H1 (cell line): ENCODE results near the gene OCSTAMP. TPM values are rescaled to one million over a fixed set of nuclear protein-coding genes. Genes with fewer than 3 reads are reported as not detected.

Experiments used
- CTCF ChIA-PET: fragments of 300-600 bp; sonication (Branson Sonifier 250); formaldehyde crosslinking; loops from one replicate; lab custom pipeline; 2021; ENCODE audit not compliant: partially characterized antibody; lab: Charles Lee
- POLR2A ChIA-PET: fragments of 300-600 bp; sonication (Branson Sonifier 250); formaldehyde crosslinking; loops from one replicate; lab custom pipeline; 2021; ENCODE audit warnings: inconsistent platforms; ENCODE audit not compliant: partially characterized antibody; lab: Charles Lee
- DNase-seq, 2 experiments: peaks; one replicate each; pipeline versions ENCODE4 v3.0.0 to v3.0.0-alpha.2; 2010 to 2022; ENCODE audit warnings: low spot score in 2 of 2, low read depth in 1 of 2, mixed read lengths in 1 of 2
- FAIRE-seq: peaks from 2 replicates; lab custom pipeline; 2011; peaks lifted over from hg19 to GRCh38; lab: Jason Lieb, UNC
- H2AFZ ChIP-seq: 2 replicates; pipeline ENCODE4 v1.8.1; 2012; ENCODE audit warnings: low read length, inconsistent platforms
- H2AK5ac ChIP-seq: 2 replicates; pipeline ENCODE4 v1.6.1; 2013; ENCODE audit warnings: low read depth, low read length
- H2BK120ac ChIP-seq: replicated peaks from 2 replicates; pipeline ENCODE3; 2013; ENCODE audit warnings: low read depth, low read length, inconsistent platforms
- H2BK12ac ChIP-seq: 2 replicates; pipeline ENCODE4 v1.6.1; 2013; ENCODE audit warnings: low read depth, low read length
- H2BK15ac ChIP-seq: 2 replicates; pipeline ENCODE4 v1.6.1; 2013; ENCODE audit warnings: low read length
- H2BK20ac ChIP-seq: 2 replicates; pipeline ENCODE4 v1.6.1; 2013; ENCODE audit warnings: low read length
- H2BK5ac ChIP-seq: 2 replicates; pipeline ENCODE4 v1.6.1; 2013; ENCODE audit warnings: low read depth, low read length
- H3K14ac ChIP-seq: 2 replicates; pipeline ENCODE4 v1.6.1; 2013; ENCODE audit warnings: inconsistent platforms; ENCODE audit not compliant: insufficient read length
- H3K18ac ChIP-seq: 2 replicates; pipeline ENCODE4 v1.6.1; 2013; ENCODE audit warnings: low read length; ENCODE audit errors: extremely low read depth
- H3K23ac ChIP-seq: 2 replicates; pipeline ENCODE4 v1.6.1; 2013; ENCODE audit warnings: inconsistent platforms; ENCODE audit not compliant: insufficient read length
- H3K23me2 ChIP-seq: 2 replicates; pipeline ENCODE4 v1.6.1; 2013; ENCODE audit warnings: low read depth, low read length
- H3K27ac ChIP-seq: 2 replicates; pipeline ENCODE4 v1.6.1; 2011; ENCODE audit warnings: low read depth, low read length, inconsistent platforms
- H3K27me3 ChIP-seq, 4 experiments: replicated peaks in 1 of 4; 1 replicate in 1 of 4; 2 replicates in 3 of 4; pipeline versions ENCODE4 v1.6.1 to v1.8.1; 2011 to 2013; ENCODE audit warnings: low read length in 3 of 4, mild to moderate bottlenecking in 3 of 4, inconsistent platforms in 2 of 4, mixed read lengths in 2 of 4, moderate library complexity in 1 of 4; ENCODE audit not compliant: control insufficient read depth in 3 of 4, insufficient read depth in 3 of 4; ENCODE audit errors: extremely low read depth in 1 of 4
- H3K36me3 ChIP-seq, 4 experiments: 2 replicates each; pipeline versions ENCODE4 v1.6.1 to v1.8.1; 2011 to 2013; ENCODE audit warnings: mild to moderate bottlenecking in 4 of 4, low read length in 3 of 4, moderate library complexity in 2 of 4, control low read depth in 1 of 4, inconsistent platforms in 1 of 4; ENCODE audit not compliant: insufficient read depth in 4 of 4, control insufficient read depth in 2 of 4
- H3K4ac ChIP-seq: replicated peaks from 2 replicates; pipeline ENCODE3; 2013; ENCODE audit warnings: low read length, low read depth, mixed read lengths, inconsistent platforms; ENCODE audit not compliant: insufficient read length
- H3K4me1 ChIP-seq, 4 experiments: replicated peaks in 1 of 4; 1 replicate in 1 of 4; 2 replicates in 3 of 4; pipeline versions ENCODE4 v1.6.1 to v1.8.1; 2011 to 2013; ENCODE audit warnings: low read length in 3 of 4, inconsistent platforms in 2 of 4, mixed read lengths in 1 of 4; ENCODE audit not compliant: insufficient read depth in 4 of 4, control insufficient read depth in 3 of 4
- H3K4me2 ChIP-seq, 2 experiments: 2 replicates each; pipeline versions ENCODE4 v1.6.1 to v1.8.1; 2011 to 2013; ENCODE audit warnings: low read depth in 2 of 2, low read length in 2 of 2, control low read depth in 1 of 2, inconsistent platforms in 1 of 2, mild to moderate bottlenecking in 1 of 2; ENCODE audit not compliant: insufficient read depth in 1 of 2
- H3K4me3 ChIP-seq, 4 experiments: fragments of 200-600, 300-600 bp in 1 of 4; sonication (generic), shearing (Covaris generic), sonication (Bioruptor Twin) in 1 of 4; 2 replicates each; pipeline versions ENCODE4 v1.5.1 to v1.8.1; 2011 to 2016; ENCODE audit warnings: low read length in 4 of 4, low read depth in 3 of 4, control low read depth in 2 of 4, inconsistent platforms in 2 of 4, mild to moderate bottlenecking in 2 of 4, mixed read lengths in 1 of 4, moderate library complexity in 1 of 4; ENCODE audit not compliant: insufficient read depth in 2 of 4; ENCODE audit errors: extremely low read depth in 1 of 4
- H3K56ac ChIP-seq: replicated peaks from 2 replicates; pipeline ENCODE3; 2013; ENCODE audit warnings: low read depth, mild to moderate bottlenecking, mixed read lengths, low read length, inconsistent platforms; ENCODE audit not compliant: insufficient read length
- H3K79me1 ChIP-seq: 2 replicates; pipeline ENCODE4 v1.6.1; 2013; ENCODE audit warnings: low read depth, low read length, control low read depth
- H3K79me2 ChIP-seq, 2 experiments: 2 replicates each; pipeline versions ENCODE4 v1.6.1 to v1.8.1; 2012 to 2013; ENCODE audit warnings: low read length in 2 of 2, mild to moderate bottlenecking in 2 of 2, inconsistent platforms in 1 of 2; ENCODE audit not compliant: insufficient read depth in 2 of 2, control insufficient read depth in 1 of 2
- H3K9ac ChIP-seq, 4 experiments: replicated peaks in 1 of 4; 1 replicate in 1 of 4; 2 replicates in 3 of 4; pipeline versions ENCODE4 v1.6.1 to v1.8.1; 2011 to 2013; ENCODE audit warnings: low read depth in 3 of 4, low read length in 3 of 4, control low read depth in 2 of 4, mild to moderate bottlenecking in 2 of 4, moderate library complexity in 2 of 4, inconsistent platforms in 1 of 4; ENCODE audit errors: extremely low read depth in 1 of 4
- H3K9me3 ChIP-seq, 2 experiments: 2 replicates each; pipeline versions ENCODE4 v1.6.1 to v1.8.1; 2012 to 2013; ENCODE audit warnings: mild to moderate bottlenecking in 2 of 2, moderate library complexity in 2 of 2, control low read depth in 1 of 2, inconsistent platforms in 1 of 2, low read depth in 1 of 2, low read length in 1 of 2, mixed read lengths in 1 of 2; ENCODE audit not compliant: insufficient read depth in 2 of 2
- H4K20me1 ChIP-seq, 2 experiments: replicated peaks in 1 of 2; 2 replicates each; pipeline versions ENCODE3 to v1.8.1; 2011 to 2013; ENCODE audit warnings: inconsistent platforms in 2 of 2, low read length in 2 of 2, mild to moderate bottlenecking in 1 of 2; ENCODE audit not compliant: insufficient read depth in 2 of 2, control insufficient read depth in 1 of 2
- H4K5ac ChIP-seq: 2 replicates; pipeline ENCODE4 v1.6.1; 2013; ENCODE audit warnings: low read length, low read depth, mixed read lengths, inconsistent platforms; ENCODE audit not compliant: insufficient read length
- H4K8ac ChIP-seq: 2 replicates; pipeline ENCODE4 v1.8.0; 2013; ENCODE audit warnings: mild to moderate bottlenecking, moderate library complexity, low read length, inconsistent platforms; ENCODE audit not compliant: insufficient read depth; ENCODE audit errors: extremely low read depth
- H4K91ac ChIP-seq: replicated peaks from 2 replicates; pipeline ENCODE3; 2013; ENCODE audit warnings: low read length, mixed read lengths, inconsistent platforms; ENCODE audit not compliant: insufficient read length
- ASH2L ChIP-seq: fragments of 200-600, 300-600 bp; sonication (generic); IDR thresholded peaks from one replicate; pipeline ENCODE4 v1.7.1; 2017; ENCODE audit warnings: low read length
- CHD1 ChIP-seq: IDR thresholded peaks from 2 replicates; pipeline ENCODE4 v1.6.1; 2012; ENCODE audit warnings: low read depth, low read length, improper control_type of control experiment
- JUND ChIP-seq: IDR thresholded peaks from 2 replicates; pipeline ENCODE4 v1.6.1; 2011; ENCODE audit warnings: mild to moderate bottlenecking, improper control_type of control experiment, low read length
- KDM1A ChIP-seq: fragments of 200-600, 300-600 bp; sonication (generic); IDR thresholded peaks from 2 replicates; pipeline ENCODE4 v1.7.1; 2016; ENCODE audit warnings: mild to moderate bottlenecking, low read length, borderline replicate concordance
- KDM5A ChIP-seq: fragments of 200-600 bp; IDR thresholded peaks from 2 replicates; pipeline ENCODE4 v1.7.1; 2012; ENCODE audit warnings: mild to moderate bottlenecking, low read length, inconsistent platforms, mixed read lengths
- MAFK ChIP-seq: IDR thresholded peaks from 2 replicates; pipeline ENCODE4 v1.6.1; 2012; ENCODE audit warnings: low read depth, mild to moderate bottlenecking, improper control_type of control experiment, low read length
- POLR2AphosphoS5 ChIP-seq: IDR thresholded peaks from 2 replicates; pipeline ENCODE4 v1.6.1; 2011; ENCODE audit warnings: low read depth, low read length
- RNF2 ChIP-seq: fragments of 200-900, 300-1000 bp; sonication (generic); IDR thresholded peaks from 2 replicates; pipeline ENCODE4 v1.7.1; 2016; ENCODE audit warnings: borderline replicate concordance, low read depth, mild to moderate bottlenecking, antibody characterized with exemption, low read length; ENCODE audit not compliant: poor library complexity, severe bottlenecking; ENCODE audit errors: missing control alignments
- SIN3A ChIP-seq, 2 experiments: IDR thresholded peaks in 1 of 2; conservative IDR thresholded peaks in 1 of 2; 2 replicates each; pipeline ENCODE4 v1.6.1; 2011 to 2012; ENCODE audit warnings: low read length in 2 of 2, improper control_type of control experiment in 1 of 2, low read depth in 1 of 2, mild to moderate bottlenecking in 1 of 2
- SUZ12 ChIP-seq: fragments of 200-600 bp; sonication (generic); IDR thresholded peaks from 2 replicates; pipeline ENCODE4 v1.6.1; 2012; ENCODE audit warnings: mild to moderate bottlenecking, inconsistent platforms, low read length, moderate library complexity, mixed read lengths
- TAF7 ChIP-seq: optimal IDR thresholded peaks from 2 replicates; pipeline ENCODE3; 2011; ENCODE audit warnings: low read depth, mild to moderate bottlenecking, inconsistent platforms, low read length, moderate library complexity, borderline replicate concordance
- WGBS, 2 experiments: shearing (Covaris generic) in 1 of 2; methylation state at CpG; one replicate each; pipeline versions ENCODE4 v1.1.6 to v1.1.7; 2013 to 2015; ENCODE audit warnings: low lambda C conversion rate in 2 of 2, mixed read lengths in 2 of 2, inconsistent platforms in 1 of 2, low coverage in 1 of 2, missing lambda C conversion rate in 1 of 2; ENCODE audit not compliant: insufficient replicate concordance in 2 of 2, insufficient coverage in 1 of 2, insufficient read length in 1 of 2; ENCODE audit errors: extremely low coverage in 1 of 2, missing lambda C conversion rate in 1 of 2; 5-methylcytosine and 5-hydroxymethylcytosine counted together
- polyA plus RNA-seq, 7 experiments: library from polyadenylated mRNA; depleted of rRNA in 3 of 7; stranded (reverse) in 5 of 7; unstranded in 2 of 7; fragments of >200 nt in 5 of 7; fragments of 200-250 nt in 2 of 7; gene quantifications; 1 replicate in 5 of 7; 2 replicates in 1 of 7; 4 replicates in 1 of 7; pipeline versions ENCODE4 v1.2.1 to v1.2.3, GENCODE V29; 2011 to 2013; ENCODE audit warnings: missing spikeins in 2 of 7, mixed read lengths in 2 of 7
- total RNA-seq: library from RNA; stranded (reverse); fragmentation: NEBNext Ultra II Directional; extraction: Animal tissue kit (Norgen Biotek cat#: 25700); gene quantifications from 2 replicates; pipeline ENCODE4 v1.2.1, GENCODE V29; 2021
- TF ChIP-seq, protein P1 (sequence below): IDR thresholded peaks from 2 replicates; pipeline ENCODE4 v1.6.1; 2012; ENCODE audit warnings: low read length, inconsistent platforms

OCSTAMP gene
- total and polyA plus RNA-seq, 2 of the 8 experiments (the other 6 are each of a cell fraction or from before 2014, with no cell fraction given): 0.09 to 0.13 TPM

GRCh38 chr20:46587986-46588385 lies 37.5 kb upstream of the OCSTAMP start:
- no peak overlapping the region for H2BK20ac ChIP-seq
- no peak overlapping the region for H2BK15ac ChIP-seq
- no peak overlapping the region for H2AK5ac ChIP-seq
- peaks cover 5 to 14% (median 9%) of the 10 kb centered on the region in 4 experiments; a peak in 6 of 7 replicates for H3K4me1 ChIP-seq
- FAIRE-seq: no peak
- no peak overlapping the region for H3K18ac ChIP-seq
- no peak overlapping the region for H4K5ac ChIP-seq
- H3K36me3 ChIP-seq: 0 out of 8 replicates have a peak, but pooled peaks cover 0 to 5% (median 0%) of the 10 kb centered on the region in 4 experiments
- H2AFZ ChIP-seq: no peak overlapping the region
- no peak overlapping the region for H2BK12ac ChIP-seq
- no peak overlapping the region for H3K4me3 ChIP-seq
- H3K27ac ChIP-seq: no peak overlapping the region
- H3K9me3 ChIP-seq: no peaks in the 10 kb centered on the region
- no peaks in the 10 kb centered on the region for H3K79me1 ChIP-seq
- POLR2A ChIA-PET: no interaction called here
- H3K14ac ChIP-seq: no peak overlapping the region
- no peak overlapping the region for H3K4ac ChIP-seq
- no peak overlapping the region for H3K4me2 ChIP-seq
- CTCF ChIA-PET: interaction anchor here (0.7 to 1.0 kb wide), 3 partner anchors 8 to 44 kb away, joined by 3 to 4 read pairs (median 3); no protein-coding TSS in a partner anchor
- H4K20me1 ChIP-seq: no peaks in the 10 kb centered on the region
- H3K79me2 ChIP-seq: no peaks in the 10 kb centered on the region
- H3K56ac ChIP-seq: no peak overlapping the region
- no peak overlapping the region for H4K91ac ChIP-seq
- H3K23me2 ChIP-seq: no peaks in the 10 kb centered on the region; the same call in 1 of the 2 replicates
- H3K27me3 ChIP-seq: no peaks in the 10 kb centered on the region
- H2BK5ac ChIP-seq: no peak overlapping the region
- DNase-seq: no peak
- WGBS, 2 experiments: 86% methylated on average over 7 of the region's 7 CpGs; no CpG with 5 or more reads in 1 of the 2 experiments
- no peak overlapping the region for H2BK120ac ChIP-seq
- H3K23ac ChIP-seq: no peak overlapping the region
- H4K8ac ChIP-seq: peak overlapping the region; percentile 11; the same call in 1 of the 2 replicates
- no peak overlapping the region for H3K9ac ChIP-seq
- TF ChIP-seq SUZ12: no peak
- TF ChIP-seq ASH2L: no peak
- TF ChIP-seq KDM1A: no peak
- no peak for TF ChIP-seq MAFK
- TF ChIP-seq JUND: no peak
- TF ChIP-seq RNF2: no peak
- no peak for TF ChIP-seq TAF7
- no peak for TF ChIP-seq SIN3A (conservative IDR thresholded peaks at IDR 0.05 in 1 of 2, IDR thresholded peaks at IDR 0.05 in 1 of 2; ENCODE audit: low read depth in 1 of 2, low read length in 2 of 2)
- TF ChIP-seq, protein P1, sequence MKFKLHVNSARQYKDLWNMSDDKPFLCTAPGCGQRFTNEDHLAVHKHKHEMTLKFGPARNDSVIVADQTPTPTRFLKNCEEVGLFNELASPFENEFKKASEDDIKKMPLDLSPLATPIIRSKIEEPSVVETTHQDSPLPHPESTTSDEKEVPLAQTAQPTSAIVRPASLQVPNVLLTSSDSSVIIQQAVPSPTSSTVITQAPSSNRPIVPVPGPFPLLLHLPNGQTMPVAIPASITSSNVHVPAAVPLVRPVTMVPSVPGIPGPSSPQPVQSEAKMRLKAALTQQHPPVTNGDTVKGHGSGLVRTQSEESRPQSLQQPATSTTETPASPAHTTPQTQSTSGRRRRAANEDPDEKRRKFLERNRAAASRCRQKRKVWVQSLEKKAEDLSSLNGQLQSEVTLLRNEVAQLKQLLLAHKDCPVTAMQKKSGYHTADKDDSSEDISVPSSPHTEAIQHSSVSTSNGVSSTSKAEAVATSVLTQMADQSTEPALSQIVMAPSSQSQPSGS: no peak
- no peak for TF ChIP-seq POLR2AphosphoS5
- TF ChIP-seq KDM5A: no peak
- no peak for TF ChIP-seq CHD1
